HepG2 (cell line): ENCODE measurements around the gene STEAP1. TPM values are rescaled to one million over a fixed set of nuclear protein-coding genes. Genes with fewer than 3 reads are reported as not detected.

ENCODE experiments used
- ATAD3A ChIP-seq: sonication (generic); formaldehyde crosslinking; IDR thresholded peaks from 2 replicates; pipeline ENCODE4 v1.4.0; 2020; ENCODE audit warnings: missing genetic modification reagents
- DNMT1 ChIP-seq: sonication (generic); formaldehyde crosslinking; IDR thresholded peaks from 2 replicates; pipeline ENCODE4 v1.5.1; 2020; ENCODE audit warnings: mild to moderate bottlenecking, missing genetic modification reagents
- HDAC6 ChIP-seq: fragments of 200-600 bp; sonication (generic); IDR thresholded peaks from 2 replicates; pipeline ENCODE4 v1.7.0; 2017; ENCODE audit warnings: mild to moderate bottlenecking, antibody characterized with exemption, low read length, low read depth
- NCOA2 ChIP-seq: sonication (generic); formaldehyde crosslinking; IDR thresholded peaks from 2 replicates; pipeline ENCODE4 v1.8.0; 2022; ENCODE audit warnings: inconsistent platforms
- NFAT5 ChIP-seq: sonication (generic); formaldehyde crosslinking; IDR thresholded peaks from 2 replicates; pipeline ENCODE4 v1.4.0; 2020; ENCODE audit warnings: missing genetic modification reagents
- NONO ChIP-seq, 2 experiments: fragments of 450-650 bp in 1 of 2; sonication (generic) in 1 of 2; formaldehyde crosslinking in 1 of 2; IDR thresholded peaks in 1 of 2; conservative IDR thresholded peaks in 1 of 2; 2 replicates each; pipeline versions ENCODE4 v1.6.1 to v1.8.0; 2017 to 2022; ENCODE audit warnings: mild to moderate bottlenecking in 1 of 2, missing genetic modification reagents in 1 of 2, moderate library complexity in 1 of 2
- NRL ChIP-seq: sonication (generic); formaldehyde crosslinking; IDR thresholded peaks from 2 replicates; pipeline ENCODE4 v1.5.0; 2020; ENCODE audit warnings: missing genetic modification reagents, mild to moderate bottlenecking, moderate library complexity, borderline replicate concordance
- SIN3A ChIP-seq: IDR thresholded peaks from 2 replicates; pipeline ENCODE4 v1.6.1; 2011; ENCODE audit warnings: low read depth, mild to moderate bottlenecking, control low read depth, low read length, borderline replicate concordance
- SP4 ChIP-seq: sonication (generic); formaldehyde crosslinking; IDR thresholded peaks from 2 replicates; pipeline ENCODE4 v1.8.1; 2023; ENCODE audit warnings: mild to moderate bottlenecking, missing genetic modification reagents
- TAF1 ChIP-seq: sonication (generic); formaldehyde crosslinking; IDR thresholded peaks from 2 replicates; pipeline ENCODE4 v1.4.0; 2020; ENCODE audit warnings: missing genetic modification reagents
- TARDBP ChIP-seq: sonication (generic); formaldehyde crosslinking; IDR thresholded peaks from 2 replicates; pipeline ENCODE4 v1.8.0; 2022; ENCODE audit warnings: mild to moderate bottlenecking, missing genetic modification reagents
- U2AF1 ChIP-seq: fragments of 200-400 bp; formaldehyde crosslinking; optimal IDR thresholded peaks from 2 replicates; pipeline ENCODE3; 2017; ENCODE audit warnings: mild to moderate bottlenecking, low read depth, low read length
- ZFX ChIP-seq: sonication (generic); formaldehyde crosslinking; IDR thresholded peaks from 2 replicates; pipeline ENCODE4 v1.4.0; 2020; ENCODE audit warnings: mild to moderate bottlenecking, low read depth, missing genetic modification reagents, moderate library complexity
- ZNF24 ChIP-seq: fragments of 450-650 bp; IDR thresholded peaks from 2 replicates; pipeline ENCODE4 v1.6.1; 2017; ENCODE audit warnings: antibody characterized with exemption, mild to moderate bottlenecking
- ZNF513 ChIP-seq: sonication (generic); formaldehyde crosslinking; conservative IDR thresholded peaks from 2 replicates; pipeline ENCODE4 v1.5.0; 2020; ENCODE audit warnings: missing genetic modification reagents
- ZNF549 ChIP-seq: sonication (generic); formaldehyde crosslinking; IDR thresholded peaks from 2 replicates; pipeline ENCODE4 v1.5.0; 2020; ENCODE audit warnings: missing genetic modification reagents
- ZNF766 ChIP-seq: sonication (generic); formaldehyde crosslinking; IDR thresholded peaks from 2 replicates; pipeline ENCODE4 v1.5.0; 2020; ENCODE audit warnings: missing genetic modification reagents, borderline replicate concordance
- ZNF776 ChIP-seq: sonication (generic); formaldehyde crosslinking; IDR thresholded peaks from 2 replicates; pipeline ENCODE4 v1.4.0; 2020; ENCODE audit warnings: mild to moderate bottlenecking, missing genetic modification reagents
- ZSCAN22 ChIP-seq: sonication (generic); formaldehyde crosslinking; IDR thresholded peaks from 2 replicates; pipeline ENCODE4 v1.4.0; 2020; ENCODE audit warnings: mild to moderate bottlenecking, missing genetic modification reagents
- polyA plus RNA-seq, 8 experiments: library from polyadenylated mRNA; depleted of rRNA in 3 of 8; stranded (reverse) in 7 of 8; unstranded in 1 of 8; fragments of >200 nt; fragmentation: Illumina TruSeq in 4 of 8; extraction: Trizol in 4 of 8; gene quantifications; 2 replicates each; pipeline versions ENCODE4 v1.2.1 to v1.2.3, GENCODE V29; 2011 to 2016; ENCODE audit warnings: low read depth in 4 of 8, missing spikeins in 1 of 8, mixed read lengths in 1 of 8; ENCODE audit not compliant: insufficient read depth in 1 of 8
- total RNA-seq, 5 experiments: library from RNA; depleted of rRNA; stranded (reverse); fragments of >200 nt; fragmentation: Illumina TruSeq; extraction: Trizol; gene quantifications; 2 replicates each; pipeline ENCODE4 v1.2.3, GENCODE V29; 2016; ENCODE audit warnings: low read depth in 1 of 5
- TF ChIP-seq, protein P1 (sequence below): sonication (generic); formaldehyde crosslinking; IDR thresholded peaks from 2 replicates; pipeline ENCODE4 v1.4.0; 2020; ENCODE audit warnings: mild to moderate bottlenecking, low read depth, missing genetic modification reagents
- TF ChIP-seq, protein P2 (sequence below): sonication (generic); formaldehyde crosslinking; IDR thresholded peaks from 2 replicates; pipeline ENCODE4 v1.5.0; 2020; ENCODE audit warnings: missing genetic modification reagents

The STEAP1 gene
- total and polyA plus RNA-seq, 2 of the 13 experiments (the other 11 are each of a cell fraction or from before 2014, with no cell fraction given), result 23.2 to 24.2 TPM

GRCh38 chr7:90173127-90173844 lies 19.0 kb downstream of the STEAP1 start (continued):
- no peak for TF ChIP-seq ZNF513 (CRISPR knock-in tag)
- TF ChIP-seq ZSCAN22, result no peak
- TF ChIP-seq U2AF1, result no peak
- no peak for TF ChIP-seq NRL (CRISPR knock-in tag)
- no peak for TF ChIP-seq ZNF766 (CRISPR knock-in tag)
- TF ChIP-seq ZFX (CRISPR knock-in tag), result no peak
- TF ChIP-seq, protein P1, sequence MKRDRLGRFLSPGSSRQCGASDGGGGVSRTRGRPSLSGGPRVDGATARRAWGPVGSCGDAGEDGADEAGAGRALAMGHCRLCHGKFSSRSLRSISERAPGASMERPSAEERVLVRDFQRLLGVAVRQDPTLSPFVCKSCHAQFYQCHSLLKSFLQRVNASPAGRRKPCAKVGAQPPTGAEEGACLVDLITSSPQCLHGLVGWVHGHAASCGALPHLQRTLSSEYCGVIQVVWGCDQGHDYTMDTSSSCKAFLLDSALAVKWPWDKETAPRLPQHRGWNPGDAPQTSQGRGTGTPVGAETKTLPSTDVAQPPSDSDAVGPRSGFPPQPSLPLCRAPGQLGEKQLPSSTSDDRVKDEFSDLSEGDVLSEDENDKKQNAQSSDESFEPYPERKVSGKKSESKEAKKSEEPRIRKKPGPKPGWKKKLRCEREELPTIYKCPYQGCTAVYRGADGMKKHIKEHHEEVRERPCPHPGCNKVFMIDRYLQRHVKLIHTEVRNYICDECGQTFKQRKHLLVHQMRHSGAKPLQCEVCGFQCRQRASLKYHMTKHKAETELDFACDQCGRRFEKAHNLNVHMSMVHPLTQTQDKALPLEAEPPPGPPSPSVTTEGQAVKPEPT, result no peak
- TF ChIP-seq NONO (IDR thresholded peaks at IDR 0.05), result no peak
- no peak for TF ChIP-seq NONO (CRISPR knock-in tag; conservative IDR thresholded peaks at IDR 0.05)
- TF ChIP-seq NFAT5 (CRISPR knock-in tag), result no peak
- TF ChIP-seq HDAC6, result no peak
- TF ChIP-seq TAF1 (CRISPR knock-in tag), result no peak
- no peak for TF ChIP-seq SP4
- peak; percentile 71 for TF ChIP-seq NCOA2 (CRISPR knock-in tag)
- no peak for TF ChIP-seq SIN3A
- no peak for TF ChIP-seq ZNF549
- TF ChIP-seq, protein P2, sequence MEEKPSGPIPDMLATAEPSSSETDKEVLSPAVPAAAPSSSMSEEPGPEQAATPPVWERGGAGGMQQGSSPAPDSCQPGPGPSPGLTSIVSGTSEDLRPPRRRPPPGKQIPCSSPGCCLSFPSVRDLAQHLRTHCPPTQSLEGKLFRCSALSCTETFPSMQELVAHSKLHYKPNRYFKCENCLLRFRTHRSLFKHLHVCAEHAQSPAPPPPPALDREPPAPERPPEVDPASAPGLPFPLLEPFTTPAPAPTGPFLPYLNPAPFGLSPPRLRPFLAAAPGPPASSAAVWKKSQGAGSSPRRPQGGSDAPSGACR (CRISPR knock-in tag), result no peak
- no peak for TF ChIP-seq ZNF24
- TF ChIP-seq TARDBP (CRISPR knock-in tag), result 0 out of 2 replicates have a peak, but pooled peaks have one; percentile 14
- TF ChIP-seq ATAD3A (CRISPR knock-in tag), result no peak
- no peak for TF ChIP-seq DNMT1 (CRISPR knock-in tag)
- no peak for TF ChIP-seq ZNF776 (CRISPR knock-in tag)
